HG02970 (cell line): Measurements from ENCODE around the gene ENTPD7.
"Not testable (repeated sequence)": the region's sequence is repeated elsewhere in the genome, so short reads cannot be mapped to it uniquely, and the experiment has no call there.

Source experiments
- ATAC-seq: cut with Tn5 transposase; IDR thresholded peaks from one replicate; pipeline ENCODE4 v1.9.1; 2021; ENCODE audit warnings: mild to moderate bottlenecking, moderate library complexity, moderate number of reproducible peaks; ENCODE audit not compliant: unreplicated experiment, low FRiP score

Gene ENTPD7

GRCh38 chr10:99682752-99683151 lies 23.4 kb downstream of the ENTPD7 start:
- ATAC-seq, result no peak

- ATAC-seq, result no peak
Observed at GRCh38 chr10:99685597-99685967, 26.3 kb downstream of the ENTPD7 start.

GRCh38 chr10:99689461-99689860 lies 30.2 kb downstream of the ENTPD7 start:
- no peak for ATAC-seq

GRCh38 chr10:99693933-99694583 lies 34.7 kb downstream of the ENTPD7 start:
- ATAC-seq, result no peak

GRCh38 chr10:99695761-99696160 lies 36.5 kb downstream of the ENTPD7 start:
- ATAC-seq, result no peak

- ATAC-seq, result no peak
Observed at GRCh38 chr10:99698504-99699080, 39.3 kb downstream of the ENTPD7 start.

GRCh38 chr10:99700649-99701048 lies 41.3 kb downstream of the ENTPD7 start:
- no peak for ATAC-seq

- ATAC-seq, result no peak
Observed at GRCh38 chr10:99708428-99709012, 49.2 kb downstream of the ENTPD7 start.

- ATAC-seq, result no peak
Observed at GRCh38 chr10:99709480-99710229, 50.3 kb downstream of the ENTPD7 start.

- no peak for ATAC-seq
Observed at GRCh38 chr10:99711129-99711719, 51.9 kb downstream of the ENTPD7 start.

GRCh38 chr10:99714446-99714845 lies 55.1 kb downstream of the ENTPD7 start:
- ATAC-seq, result no peak

- no peak for ATAC-seq
Observed at GRCh38 chr10:99720387-99720786, 61.1 kb downstream of the ENTPD7 start.

GRCh38 chr10:99730026-99730425 lies 70.7 kb downstream of the ENTPD7 start:
- no peak for ATAC-seq

GRCh38 chr10:99731306-99732032 lies 72.2 kb downstream of the ENTPD7 start:
- ATAC-seq, result no peak

GRCh38 chr10:99732033-99732842 lies 72.9 kb downstream of the ENTPD7 start, which contains the start of the genes COX15 and CUTC:
Gene COX15, minus strand, starts transcription at chr10:99732127. Its CDS starts 78 bp downstream, at chr10:99732049.
Gene CUTC, plus strand, starts transcription at chr10:99732234. Its CDS starts 115 bp downstream, at chr10:99732349.
- ATAC-seq, result peak; percentile 89

- ATAC-seq, result no peak
Observed at GRCh38 chr10:99733366-99733765, 74.1 kb downstream of the ENTPD7 start.

GRCh38 chr10:99734111-99734510 lies 74.8 kb downstream of the ENTPD7 start:
- not testable (repeated sequence) for ATAC-seq

GRCh38 chr10:99740260-99740659 lies 81.0 kb downstream of the ENTPD7 start:
- ATAC-seq, result no peak

- ATAC-seq, result no peak
Observed at GRCh38 chr10:99740933-99741559, 81.7 kb downstream of the ENTPD7 start.
